B cell (primary cell): ENCODE measurements around the gene SP6. TPM values are rescaled to one million over a fixed set of nuclear protein-coding genes. Genes with fewer than 3 reads are reported as not detected.
A peak's percentile ranks its signal among the peaks of the same experiment; 100 is the strongest.

ENCODE experiments used
- ATAC-seq: fragments of 200-7000 bp; cut with Tn5 transposase; one replicate; pipeline ENCODE4 v1.10.0; 2021; ENCODE audit warnings: low read depth, mild to moderate bottlenecking, moderate number of reproducible peaks, moderate library complexity
- CTCF ChIA-PET: fragments of 350-600 bp; sonication (Branson Sonifier 250); formaldehyde crosslinking; loops from one replicate; lab custom pipeline; 2021; ENCODE audit warnings: antibody characterized with exemption, inconsistent platforms; lab: Charles Lee
- POLR2A ChIA-PET: fragments of 350-600 bp; sonication (Branson Sonifier 250); formaldehyde crosslinking; loops from one replicate; lab custom pipeline; 2021; ENCODE audit warnings: antibody characterized with exemption; lab: Charles Lee
- DNase-seq: peaks from one replicate; pipeline ENCODE4 v3.0.0; 2013
- H2AFZ ChIP-seq: 2 replicates; pipeline ENCODE4 v1.6.1; 2012; ENCODE audit warnings: mild to moderate bottlenecking, low read depth, low read length; ENCODE audit not compliant: insufficient read depth, poor library complexity, severe bottlenecking
- H3K27ac ChIP-seq, 2 donors: 1 replicate in 1 of 2; 2 replicates in 1 of 2; pipeline ENCODE4 v1.5.1; 2012 to 2013; ENCODE audit warnings: low read length in 2 of 2, mild to moderate bottlenecking in 2 of 2, moderate library complexity in 1 of 2
- H3K27me3 ChIP-seq, 4 experiments: fragments of 200-600 bp in 1 of 4; sonication (generic) in 1 of 4; replicated peaks in 1 of 4; 1 replicate in 2 of 4; 2 replicates in 2 of 4; pipeline versions ENCODE4 v1.6.1 to v1.7.0; 2013 to 2016; ENCODE audit warnings: low read length in 3 of 4, mild to moderate bottlenecking in 2 of 4, mixed read lengths in 1 of 4, moderate library complexity in 1 of 4; ENCODE audit not compliant: insufficient read depth in 4 of 4, control insufficient read depth in 3 of 4; ENCODE audit errors: control extremely low read depth in 1 of 4
- H3K36me3 ChIP-seq, 2 experiments: replicated peaks in 1 of 2; 1 replicate in 1 of 2; 2 replicates in 1 of 2; pipeline versions ENCODE4 v1.6.1 to v1.7.1; 2013; ENCODE audit warnings: low read length in 1 of 2; ENCODE audit not compliant: insufficient read depth in 2 of 2, control insufficient read depth in 1 of 2; ENCODE audit errors: control extremely low read depth in 1 of 2, extremely low read depth in 1 of 2
- H3K4me1 ChIP-seq, 2 donors: fragments of 200-600 bp in 1 of 2; sonication (generic) in 1 of 2; 1 replicate in 1 of 2; 2 replicates in 1 of 2; pipeline versions ENCODE4 v1.5.1 to v1.6.1; 2013 to 2017; ENCODE audit warnings: low read length in 2 of 2; ENCODE audit not compliant: control insufficient read depth in 2 of 2, insufficient read depth in 2 of 2
- H3K4me2 ChIP-seq: replicated peaks from 2 replicates; pipeline ENCODE3; 2012; ENCODE audit warnings: mild to moderate bottlenecking, low read depth, low read length; ENCODE audit not compliant: poor library complexity, severe bottlenecking
- H3K4me3 ChIP-seq, 5 experiments: fragments of 200-600 bp in 1 of 5; sonication (generic) in 1 of 5; 1 replicate in 3 of 5; 2 replicates in 2 of 5; pipeline versions ENCODE4 v1.5.1 to v1.7.0; 2011 to 2016; ENCODE audit warnings: low read length in 4 of 5, mild to moderate bottlenecking in 4 of 5, low read depth in 2 of 5, control low read depth in 1 of 5, moderate library complexity in 1 of 5; ENCODE audit not compliant: insufficient read depth in 1 of 5; ENCODE audit errors: control extremely low read depth in 1 of 5, extremely low read depth in 1 of 5
- H3K79me2 ChIP-seq: fragments of 200-600 bp; sonication (generic); one replicate; pipeline ENCODE4 v1.6.0; 2016; ENCODE audit warnings: low read length; ENCODE audit not compliant: control insufficient read depth, insufficient read depth
- H3K9ac ChIP-seq: fragments of 200-600 bp; sonication (generic); 2 replicates; pipeline ENCODE4 v1.6.1; 2017; ENCODE audit warnings: mild to moderate bottlenecking, low read length, moderate library complexity
- H3K9me3 ChIP-seq, 3 donors: one replicate each; pipeline versions ENCODE4 v1.6.1 to v1.7.1; 2013; ENCODE audit warnings: low read length in 2 of 3; ENCODE audit not compliant: control insufficient read depth in 2 of 3, insufficient read depth in 1 of 3; ENCODE audit errors: control extremely low read depth in 1 of 3
- H4K20me1 ChIP-seq: 2 replicates; pipeline ENCODE4 v1.6.0; 2012; ENCODE audit warnings: mild to moderate bottlenecking, low read length; ENCODE audit not compliant: insufficient read depth, control insufficient read depth, poor library complexity, severe bottlenecking
- H3K27ac Mint-ChIP-seq: one replicate; pipeline ENCODE4 v1.8.0; 2021; ENCODE audit warnings: mixed read lengths
- H3K27me3 Mint-ChIP-seq: one replicate; pipeline ENCODE4 v1.8.0; 2021; ENCODE audit warnings: mixed read lengths
- H3K4me1 Mint-ChIP-seq: one replicate; pipeline ENCODE4 v1.8.0; 2021; ENCODE audit warnings: mixed read lengths
- H3K4me3 Mint-ChIP-seq: one replicate; pipeline ENCODE4 v1.8.0; 2021; ENCODE audit warnings: mixed read lengths
- H3K9me3 Mint-ChIP-seq: one replicate; pipeline ENCODE4 v1.8.0; 2022; ENCODE audit warnings: mixed read lengths; ENCODE audit not compliant: insufficient read depth
- CTCF ChIP-seq: fragments of 200-600 bp; IDR thresholded peaks from one replicate; pipeline ENCODE4 v1.8.0; 2022; ENCODE audit warnings: antibody characterized with exemption, mild to moderate bottlenecking
- EZH2 ChIP-seq: IDR thresholded peaks from 2 replicates; pipeline ENCODE4 v1.6.1; 2012; ENCODE audit warnings: borderline replicate concordance, low read depth, mild to moderate bottlenecking, moderate library complexity, low read length; ENCODE audit not compliant: insufficient read depth, poor library complexity, severe bottlenecking
- WGBS: methylation state at CpG from one replicate; pipeline ENCODE4 v1.1.5; 2013; ENCODE audit warnings: missing lambda C conversion rate; ENCODE audit not compliant: insufficient coverage; 5-methylcytosine and 5-hydroxymethylcytosine counted together
- intact Hi-C: fragments of 100-400 bp; cut with micrococcal nuclease; formaldehyde crosslinking; loops from one replicate; pipeline ENCODE4 v1.10.0; 2022
- polyA plus RNA-seq: library from polyadenylated mRNA; depleted of rRNA; stranded (reverse); fragments of >200 nt; gene quantifications from 2 replicates; pipeline ENCODE4 v1.2.3, GENCODE V29; 2012
- total RNA-seq, 2 donors: library from RNA; stranded (reverse); fragments of 120-200 nt in 1 of 2; gene quantifications; 1 replicate in 1 of 2; 2 replicates in 1 of 2; pipeline versions ENCODE4 v1.2.3 to v1.2.4, GENCODE V29; 2013 to 2022

SP6 gene
- total and polyA plus RNA-seq, 2 donors (not counting 1 experiment from before 2014, with no cell fraction given): 0.04 TPM; not detected in 1

- peak; percentile 94 for ATAC-seq
- ChIA-PET CTCF (interaction anchor here (0.6 to 2.1 kb wide), 8 partner anchors 9 to 116 kb away, joined by 3 to 15 read pairs (median 5); partner anchors contain the start of gene SCRN2), POLR2A (interaction anchor here (0.6 to 1.6 kb wide), 5 partner anchors 9 to 746 kb away, joined by 4 to 15 read pairs (median 8); partner anchors contain the start of genes OSBPL7, SCRN2 and SP2)
- under 1% methylated on average over 38 of the region's 42 CpGs for WGBS
- Histone ChIP-seq H2AFZ (peak within 1 kb of the TSS; percentile 93), H4K20me1 (peaks cover 13% of the 10 kb centered on the region), H3K4me2 (peak within 1 kb of the TSS; percentile 95), H3K27me3 (no peaks in the 10 kb centered on the region), H3K9ac (peak within 1 kb of the TSS; percentile 80), H3K4me1 (peaks cover 19 to 21% of the 10 kb centered on the region in 2 donors), H3K4me3 (peak within 1 kb of the TSS; percentile 70 to 97 (median 96)), H3K36me3 (peaks cover 0 to 29% of the 10 kb centered on the region in 2 experiments), H3K27ac (peak within 1 kb of the TSS; percentile 69 to 81), H3K79me2 (peaks cover 47% of the 10 kb centered on the region), H3K9me3 (no peaks in the 10 kb centered on the region)
- H3K27ac Mint-ChIP-seq: peak within 1 kb of the TSS; percentile 89
- peak; percentile 93 for DNase-seq
- no peaks in the 10 kb centered on the region for H3K9me3 Mint-ChIP-seq
- peak within 1 kb of the TSS; percentile 92 for H3K4me3 Mint-ChIP-seq
- peaks cover 25% of the 10 kb centered on the region for H3K4me1 Mint-ChIP-seq
- intact Hi-C loops: loop anchor here (1.0 to 2.0 kb wide), 4 partner anchors 10 to 140 kb away; partner anchors contain the start of genes CDK5RAP3, OSBPL7 and SCRN2
- no peaks in the 10 kb centered on the region for H3K27me3 Mint-ChIP-seq
- peak; percentile 40 for TF ChIP-seq CTCF
- no peak for TF ChIP-seq EZH2
Measured at GRCh38 chr17:47831003-47831933, 19.7 kb downstream of the SP6 start, which contains the start of the genes LRRC46 and MRPL10. Gene LRRC46, plus strand, starts transcription at chr17:47831670. Its CDS starts 320 bp downstream, at chr17:47831990. Gene MRPL10, minus strand, starts transcription at chr17:47831541. Its CDS starts 30 bp downstream, at chr17:47831511.
